ENCODE data around the gene IARS2.
"Not testable (repeated sequence)": the region's sequence is repeated elsewhere in the genome, so short reads cannot be mapped to it uniquely, and the experiment has no call there.

Gene IARS2

GRCh38 chr1:220094016-220094911, at the start of gene IARS2:
IARS2 (plus strand) TSS chr1:220094132; CDS start chr1:220094217, 85 bp downstream.
- peak; percentile 96 for DNase-seq

GRCh38 chr1:220044678-220045355, 49.1 kb upstream of the IARS2 start:
- DNase-seq = no peak

- DNase-seq = peak; percentile 62
Observed at GRCh38 chr1:220045356-220046051, 48.4 kb upstream of the IARS2 start.

DNA sequence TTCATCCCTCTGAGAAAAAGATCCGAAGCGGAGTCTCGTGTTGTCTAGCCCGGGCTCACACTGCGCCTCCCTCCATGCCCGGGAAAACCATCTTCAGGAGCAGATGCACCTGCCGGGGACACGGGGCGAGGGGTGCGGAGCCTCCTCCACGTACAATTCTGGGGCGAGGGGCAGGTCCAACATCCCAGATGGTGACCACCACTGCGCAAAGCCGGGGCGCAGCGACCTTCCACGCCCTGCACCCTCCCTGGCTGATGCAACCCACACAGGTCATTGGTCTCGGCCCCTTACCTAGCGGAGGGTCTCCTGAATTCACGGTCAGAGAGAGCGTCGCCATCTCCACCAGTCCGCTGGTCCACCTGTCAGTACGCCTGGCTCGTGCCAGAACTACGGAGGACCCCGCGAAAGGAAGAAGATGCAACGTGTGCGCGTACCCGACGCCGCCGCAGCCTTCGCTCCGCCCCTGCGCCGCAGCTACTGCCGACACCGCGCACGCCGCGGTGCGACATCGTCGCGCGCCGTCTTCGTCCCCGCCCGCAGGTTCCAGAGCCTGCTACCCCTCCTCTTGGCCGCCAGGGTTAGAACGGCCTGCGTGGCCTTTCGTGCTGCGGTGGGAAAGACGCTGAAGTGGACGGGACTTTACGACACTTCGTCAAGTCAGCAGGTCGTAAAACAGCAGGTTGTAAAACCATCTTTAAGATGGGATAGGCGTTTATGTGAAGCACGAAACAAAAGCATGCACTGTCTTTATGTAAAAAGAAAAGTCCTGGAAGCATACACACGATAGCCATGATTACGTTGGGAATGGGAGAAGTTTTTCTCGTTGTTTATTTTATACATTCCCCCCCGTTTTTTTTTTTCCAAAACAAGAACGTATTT, 47.6 kb upstream of the IARS2 start, which contains the start of gene EPRS1:
Gene EPRS1, minus strand, starts transcription at position 454 of the 879 bp plus-strand sequence. Its CDS starts 117 bp downstream, at position 337.
- DNase-seq = peak; percentile 99

- no peak for DNase-seq
Observed at GRCh38 chr1:220056374-220056773, 37.6 kb upstream of the IARS2 start.

DNA sequence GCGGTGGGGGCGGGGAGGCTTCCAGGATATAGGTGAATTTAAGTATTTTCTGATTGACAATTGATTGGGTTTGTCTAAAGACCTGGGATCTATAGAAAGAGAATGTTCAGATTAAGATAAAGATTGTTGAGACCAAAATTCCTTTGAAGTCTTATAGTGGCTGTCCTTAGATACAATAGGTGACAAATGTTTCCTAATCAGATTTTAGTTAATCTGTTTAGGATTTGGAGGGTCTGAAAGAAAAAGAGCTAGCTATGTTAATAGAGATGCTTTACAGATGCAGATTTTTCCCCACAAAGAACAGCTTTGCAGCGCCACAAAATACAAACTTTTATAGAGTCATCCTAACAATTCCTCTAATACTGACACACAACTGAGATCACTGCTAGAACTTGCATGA, 33.1 kb upstream of the IARS2 start:
- no peak for DNase-seq

DNA sequence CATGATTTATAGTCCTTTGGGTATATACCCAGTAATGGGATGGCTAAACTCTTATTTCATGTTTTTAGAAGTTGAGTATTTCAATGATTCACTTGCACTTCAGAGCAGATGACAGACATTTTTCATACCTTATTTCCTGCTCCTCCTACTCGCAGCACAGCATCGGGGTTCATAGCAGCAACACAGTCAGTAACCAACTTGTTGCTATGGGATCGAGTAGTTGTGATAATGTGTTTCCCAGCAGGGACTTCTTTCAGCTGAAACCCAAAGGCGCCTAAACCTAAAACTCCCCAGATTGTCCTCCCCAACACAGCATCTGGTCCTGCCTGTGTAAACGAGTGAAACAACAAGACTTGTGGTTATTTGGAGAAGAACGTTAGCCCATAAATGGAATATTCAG, 31.3 kb upstream of the IARS2 start:
- DNase-seq = no peak

DNA sequence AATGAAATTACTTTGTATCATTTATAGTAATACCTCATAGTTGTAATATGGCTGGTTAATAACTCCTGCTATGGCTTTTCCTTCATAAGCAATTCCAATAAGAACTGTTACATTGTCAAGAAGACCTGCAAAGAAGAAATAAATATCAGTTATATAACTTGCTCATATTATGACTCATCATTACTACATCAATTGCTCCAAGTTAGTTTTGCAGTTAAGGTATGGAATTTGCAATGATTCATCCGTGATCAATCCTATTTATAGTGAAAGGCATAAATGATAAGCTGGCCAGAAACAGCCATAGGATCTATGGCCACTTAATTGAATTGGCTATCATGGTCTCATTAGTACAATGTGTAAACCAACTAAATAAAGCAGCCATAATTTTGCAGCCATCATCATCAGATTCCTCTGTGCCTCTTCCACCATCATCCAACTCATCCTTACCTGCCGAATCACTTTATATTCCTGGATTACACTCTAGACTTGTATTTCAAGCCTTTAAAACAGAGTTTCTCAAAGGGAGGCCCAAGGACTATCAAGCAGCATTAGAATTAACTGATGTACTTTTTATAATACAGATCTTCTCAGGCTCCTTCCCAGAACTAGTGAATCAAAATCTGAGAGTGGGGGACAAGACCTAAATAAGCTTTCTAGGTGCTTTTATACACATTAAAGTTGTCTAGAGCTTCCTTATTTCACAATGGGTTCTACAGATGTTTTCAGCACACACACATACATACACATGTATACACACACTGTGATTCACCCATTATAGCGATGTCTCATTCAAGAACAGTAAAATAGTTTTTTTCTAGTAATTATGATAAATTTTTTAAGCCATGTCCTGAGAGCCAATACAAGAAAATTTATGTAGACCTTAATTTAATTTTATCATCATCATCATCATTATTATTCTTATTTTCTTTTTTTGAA, 26.4 kb upstream of the IARS2 start:
- DNase-seq = no peak

GRCh38 chr1:220076861-220077762, 16.8 kb upstream of the IARS2 start:
- DNase-seq = no peak

DNA sequence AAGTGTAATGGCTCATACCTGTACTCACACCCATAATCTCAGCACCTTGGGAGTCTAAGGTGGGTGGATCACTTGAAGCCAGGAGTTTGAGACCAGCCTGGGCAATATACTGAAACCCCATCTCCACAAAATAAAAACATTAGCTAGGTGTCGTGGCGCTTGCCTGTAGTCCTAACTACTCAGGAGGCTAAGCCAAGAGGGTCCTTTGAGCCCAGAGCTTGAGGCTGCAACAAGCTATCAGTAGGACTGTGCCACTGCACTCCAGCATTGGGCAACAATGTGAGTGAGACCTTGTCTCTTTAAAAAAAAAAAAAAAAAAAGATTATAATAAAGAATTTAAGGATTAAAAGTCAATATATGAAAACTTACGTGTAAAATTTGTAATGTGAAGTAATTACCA, 16.0 kb upstream of the IARS2 start:
- DNase-seq = no peak

- DNase-seq = no peak
Observed at GRCh38 chr1:220084460-220084859, 9.5 kb upstream of the IARS2 start.

DNA sequence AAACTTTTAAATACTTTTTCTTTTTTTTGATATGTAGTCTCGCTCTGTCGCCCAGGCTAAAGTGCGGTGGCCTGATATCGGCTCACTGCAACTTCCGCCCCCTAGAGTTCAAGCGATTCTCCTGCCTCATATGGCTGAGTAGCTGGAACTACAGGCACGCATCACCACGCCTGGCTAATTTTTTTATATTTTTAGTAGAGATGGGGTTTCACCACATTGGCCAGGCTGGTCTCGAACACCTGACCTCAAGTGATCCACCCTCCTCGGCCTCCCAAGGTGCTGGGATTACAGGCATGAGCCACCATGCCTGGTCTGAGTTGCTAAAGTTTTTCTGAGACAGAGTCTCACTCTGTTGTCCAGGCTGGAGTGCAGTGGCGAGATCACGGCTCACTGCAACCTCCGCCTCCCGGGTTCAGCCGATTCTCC, 7.7 kb upstream of the IARS2 start:
- DNase-seq = not testable (repeated sequence)

- peak; percentile 98 for DNase-seq
Observed at GRCh38 chr1:220089650-220090556, 4.0 kb upstream of the IARS2 start, which contains the start of gene BPNT1. BPNT1 (minus strand) TSS chr1:220089788; CDS start chr1:220079846, 9,942 bp downstream.

DNA sequence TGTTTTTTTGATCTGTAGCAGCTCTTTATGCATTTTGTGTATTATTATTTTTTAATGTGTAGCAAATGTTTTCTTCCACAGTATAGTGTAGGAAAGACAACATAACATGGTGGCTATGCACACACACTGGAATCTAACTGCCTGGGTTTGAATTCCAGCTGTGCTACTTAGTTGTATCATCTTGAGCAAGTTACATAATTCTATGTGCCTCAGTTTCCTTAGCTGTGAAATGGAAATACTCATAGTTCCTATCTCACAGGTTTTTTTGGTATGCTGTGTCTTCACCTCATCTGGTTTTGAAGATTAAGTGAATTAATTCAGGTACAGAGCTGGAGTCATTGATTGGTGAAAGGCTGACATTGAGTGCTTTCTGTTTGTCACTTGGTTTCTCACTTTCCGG, 1.2 kb upstream of the IARS2 start:
- no peak for DNase-seq

DNA sequence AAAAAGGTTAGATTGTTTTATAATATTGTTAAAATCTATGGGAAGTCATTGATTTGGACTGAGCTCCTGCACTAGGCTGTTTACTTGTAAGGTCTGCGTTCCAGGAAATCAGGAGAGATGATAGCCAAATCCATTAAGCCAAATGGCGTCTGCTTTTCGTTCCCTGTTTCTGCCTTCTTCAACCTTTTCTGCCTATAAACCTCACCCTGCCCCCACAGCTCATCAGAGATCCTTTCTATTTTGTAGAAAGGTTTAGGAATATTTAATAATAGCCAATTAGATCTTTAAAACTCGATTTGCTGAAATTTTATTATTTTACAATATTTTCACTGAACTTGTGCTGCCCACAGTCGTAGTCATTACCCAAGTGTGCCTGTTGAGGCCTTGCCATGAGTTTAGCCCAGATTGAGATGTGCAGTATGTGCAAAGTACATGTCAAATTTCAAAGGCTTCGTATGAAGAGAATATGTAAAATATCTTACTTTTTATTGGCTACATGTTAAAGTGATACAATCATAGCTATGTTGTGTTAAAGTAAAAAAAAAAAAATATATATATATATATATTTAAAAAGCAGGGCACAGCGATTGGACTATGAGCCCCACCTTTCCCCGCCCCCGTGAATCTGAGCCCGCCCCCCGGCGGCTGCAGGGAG, 444 bp upstream of the IARS2 start:
- peak; percentile 44 for DNase-seq

DNA sequence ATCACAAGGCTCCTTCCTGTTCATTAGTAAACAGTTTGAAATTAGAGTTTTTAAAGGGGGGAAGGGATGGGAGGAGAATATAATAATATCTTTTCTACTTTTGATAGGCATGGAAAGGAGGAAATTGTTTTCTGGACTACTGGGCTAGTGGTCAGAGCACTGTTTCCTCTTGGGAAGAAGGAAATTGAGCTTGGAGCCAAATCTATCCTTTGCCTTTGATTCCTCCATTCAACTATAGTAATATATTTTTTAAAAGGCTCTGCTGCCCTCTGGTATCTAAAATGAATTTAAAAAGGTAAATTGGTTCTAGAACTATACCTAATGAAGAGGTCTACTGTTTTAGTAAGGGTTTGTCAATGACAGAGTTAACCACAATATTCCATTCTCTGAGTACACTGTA, 5.9 kb downstream of the IARS2 start:
- DNase-seq = no peak

DNA sequence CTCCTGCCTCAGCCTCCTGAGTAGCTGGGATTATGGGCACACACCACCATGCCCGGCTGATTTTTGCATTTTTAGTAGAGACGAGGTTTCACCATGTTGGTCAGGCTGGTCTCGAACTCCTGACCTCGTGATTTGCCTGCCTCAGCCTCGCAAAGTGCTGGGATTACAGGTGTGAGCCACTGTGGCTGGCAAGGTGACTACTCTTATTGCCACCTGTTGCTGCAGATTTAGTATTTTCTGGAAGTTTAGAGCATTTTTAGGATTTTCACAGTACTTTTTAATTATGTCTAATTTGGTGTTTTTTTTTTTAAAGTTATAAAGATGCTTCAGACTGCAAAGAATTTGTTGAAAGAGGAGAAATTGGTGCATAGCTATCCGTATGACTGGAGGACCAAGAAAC, 16.5 kb downstream of the IARS2 start:
- DNase-seq = not testable (repeated sequence)

DNA sequence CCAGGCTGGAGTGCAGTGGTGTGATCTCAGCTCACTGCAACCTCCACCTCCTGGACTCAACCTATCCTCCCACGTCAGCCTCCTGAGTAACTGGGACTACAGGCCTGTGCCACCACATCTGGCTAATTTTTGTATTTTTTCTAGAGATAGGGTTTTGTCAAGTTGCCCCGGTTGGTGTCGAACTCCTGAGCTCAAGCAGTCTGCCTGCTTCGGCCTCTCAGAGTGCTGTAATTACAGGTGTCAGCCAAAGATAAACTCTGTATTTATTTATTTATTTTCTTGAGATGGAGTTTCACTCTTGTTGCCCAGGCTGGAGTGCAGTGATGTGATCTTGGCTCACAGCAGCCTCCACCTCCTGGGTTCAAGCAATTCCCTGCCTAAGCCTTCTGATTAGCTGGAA, 18.7 kb downstream of the IARS2 start:
- DNase-seq = not testable (repeated sequence)

All from NCI-H69 (cell line).